Stimulated activated CD4-positive, alpha-beta T cell treated with anti-CD3 and anti-CD28 coated beads, TNF-alpha, amount 100 ng/mL, for 1 hour (primary cell): ENCODE data around the gene CSPG4.
"Not testable (repeated sequence)": the region's sequence is repeated elsewhere in the genome, so short reads cannot be mapped to it uniquely, and the experiment has no call there.

ENCODE experiments used
- DNase-seq, 3 donors: peaks; one replicate each; pipeline ENCODE4 v3.0.0-alpha.2; 2020; ENCODE audit warnings: low read depth in 3 of 3, low spot score in 1 of 3

Gene CSPG4

DNA sequence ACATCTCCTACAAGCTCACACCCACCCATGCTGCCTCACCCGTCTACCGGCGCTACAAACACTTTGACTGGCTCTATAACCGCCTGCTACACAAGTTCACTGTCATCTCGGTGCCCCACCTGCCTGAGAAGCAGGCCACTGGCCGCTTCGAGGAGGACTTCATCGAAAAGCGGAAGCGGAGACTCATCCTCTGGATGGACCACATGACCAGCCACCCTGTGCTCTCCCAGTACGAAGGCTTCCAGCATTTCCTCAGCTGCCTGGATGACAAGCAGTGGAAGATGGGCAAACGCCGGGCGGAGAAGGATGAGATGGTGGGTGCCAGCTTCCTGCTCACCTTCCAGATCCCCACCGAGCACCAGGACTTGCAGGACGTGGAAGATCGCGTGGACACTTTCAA lies 62.8 kb downstream of the CSPG4 start:
- DNase-seq, result no peak

DNA sequence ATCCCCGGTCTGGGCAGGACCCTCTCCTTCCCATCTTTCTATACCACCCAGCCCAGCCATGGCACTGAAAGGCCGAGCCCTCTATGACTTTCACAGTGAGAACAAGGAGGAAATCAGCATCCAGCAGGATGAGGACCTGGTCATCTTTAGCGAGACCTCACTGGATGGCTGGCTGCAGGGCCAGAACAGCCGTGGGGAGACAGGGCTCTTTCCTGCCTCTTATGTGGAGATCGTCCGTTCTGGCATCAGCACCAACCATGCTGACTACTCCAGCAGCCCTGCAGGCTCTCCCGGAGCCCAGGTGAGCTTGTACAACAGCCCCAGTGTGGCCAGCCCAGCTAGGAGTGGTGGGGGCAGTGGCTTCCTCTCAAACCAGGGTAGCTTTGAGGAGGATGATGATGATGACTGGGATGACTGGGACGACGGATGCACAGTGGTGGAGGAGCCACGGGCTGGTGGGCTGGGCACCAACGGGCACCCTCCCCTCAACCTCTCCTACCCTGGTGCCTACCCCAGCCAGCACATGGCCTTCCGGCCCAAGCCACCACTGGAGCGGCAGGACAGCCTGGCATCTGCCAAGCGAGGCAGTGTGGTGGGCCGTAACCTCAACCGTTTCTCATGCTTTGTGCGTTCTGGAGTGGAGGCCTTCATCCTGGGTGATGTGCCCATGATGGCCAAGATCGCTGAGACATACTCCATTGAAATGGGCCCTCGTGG lies 63.4 kb downstream of the CSPG4 start:
- DNase-seq, result no peak

DNA sequence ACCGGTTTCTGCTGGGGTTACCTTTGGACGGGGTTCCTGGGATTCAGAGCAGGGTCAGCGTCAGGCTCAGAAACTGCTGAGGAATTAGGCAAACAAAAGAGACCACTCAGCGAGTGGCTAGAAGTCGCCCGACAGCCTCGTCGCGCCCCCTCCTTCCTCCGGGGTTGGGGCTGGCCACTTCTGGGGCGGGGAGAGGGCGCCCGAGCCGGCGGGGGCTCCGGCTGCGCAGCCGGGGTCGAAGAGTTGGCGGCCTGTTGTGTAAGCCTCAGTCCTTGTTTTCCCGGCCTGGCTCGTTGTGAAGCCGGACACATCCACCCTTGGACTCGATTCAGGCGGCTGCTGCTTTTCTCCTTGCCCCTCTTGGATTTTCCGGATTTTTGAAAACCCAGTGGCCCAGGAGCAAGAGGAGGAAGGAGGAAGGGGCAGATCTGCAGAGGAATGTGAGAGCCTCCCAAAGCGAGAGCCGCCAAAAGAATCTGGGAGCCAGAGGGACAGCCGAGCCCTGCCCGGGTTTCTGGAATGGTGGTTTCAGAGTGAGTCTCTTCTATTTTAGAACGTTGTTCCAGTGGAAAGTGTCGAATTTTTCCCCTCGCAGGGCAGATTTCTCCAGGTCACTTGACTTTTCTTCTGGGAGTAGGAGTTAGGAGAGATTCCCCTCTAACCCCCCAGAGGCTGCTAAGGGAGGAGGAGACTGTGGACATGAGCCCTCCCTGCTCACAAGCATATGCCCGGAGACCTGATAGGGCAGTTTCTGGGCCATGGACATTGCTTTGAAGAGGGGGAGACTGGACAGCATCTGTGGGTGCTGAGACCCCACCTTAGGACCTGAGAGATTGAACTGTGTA lies 64.3 kb downstream of the CSPG4 start:
- no peak for DNase-seq

DNA sequence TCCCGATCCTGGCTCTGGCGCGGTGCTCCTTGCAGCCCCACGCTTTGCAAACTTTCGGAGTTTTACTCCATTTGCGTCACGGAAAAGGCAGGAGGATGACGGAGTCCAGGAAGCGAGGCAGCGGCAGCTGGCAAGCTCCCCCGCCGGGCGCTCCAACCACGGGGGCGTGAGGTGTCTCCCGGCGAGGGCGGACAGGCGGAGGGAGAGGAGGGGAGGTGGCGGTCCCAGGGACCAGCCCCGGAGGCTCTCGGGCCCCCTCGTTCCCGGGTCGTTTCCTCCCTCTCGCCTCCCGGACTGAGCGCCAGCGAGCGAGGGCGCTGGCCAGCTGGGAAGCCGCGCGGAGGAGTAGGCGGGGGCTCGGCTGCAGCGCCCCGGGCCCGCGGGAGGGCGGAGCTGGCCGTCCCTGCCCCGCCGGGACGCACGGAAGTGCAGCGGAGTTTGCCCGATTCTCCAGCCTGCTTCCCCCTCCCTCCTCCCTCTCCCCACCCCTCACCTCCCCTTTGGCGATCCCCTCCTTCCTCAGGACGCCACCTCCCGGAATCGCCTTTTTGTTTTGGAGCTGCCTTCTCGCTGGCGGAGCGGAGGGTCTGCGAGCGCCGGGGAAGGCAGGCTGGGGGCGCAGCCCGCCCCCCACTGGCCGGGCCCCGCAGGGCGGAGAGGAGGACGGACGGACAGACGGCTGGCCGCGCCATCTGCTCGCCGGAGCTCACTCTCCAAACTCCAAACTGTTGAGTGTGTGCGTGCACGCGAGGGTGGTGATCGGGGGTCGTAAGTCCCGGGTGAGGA lies 65.1 kb downstream of the CSPG4 start, which contains the start of gene SNX33:
Gene SNX33 (plus strand): TSS at position 543 of the 786 bp plus-strand sequence. CDS start 1,191 bp downstream, outside the sequence.
- DNase-seq, result peak in 2 of 3 donors; percentile 26 to 44

DNA sequence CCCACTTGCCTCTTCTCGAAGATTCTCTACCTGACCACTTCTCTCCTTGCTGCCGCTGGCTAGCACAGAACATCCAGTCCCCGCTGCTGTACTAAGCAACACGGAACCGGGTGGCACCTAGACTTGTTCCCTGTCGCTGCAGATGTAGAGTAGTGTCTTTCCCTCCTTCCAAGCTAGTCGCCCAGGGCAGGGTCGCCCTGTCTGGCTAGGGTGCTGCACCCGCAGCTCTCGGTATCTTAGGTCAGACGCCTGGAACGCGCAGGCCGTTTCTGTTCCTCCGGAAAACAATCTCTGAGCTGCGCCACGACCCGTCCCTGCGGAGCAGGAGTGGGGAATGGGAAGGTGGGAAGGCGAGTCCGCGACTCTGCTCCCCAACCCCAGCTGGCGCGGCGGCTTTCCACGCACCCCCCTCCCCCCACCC lies 65.7 kb downstream of the CSPG4 start:
- DNase-seq, result no peak

DNA sequence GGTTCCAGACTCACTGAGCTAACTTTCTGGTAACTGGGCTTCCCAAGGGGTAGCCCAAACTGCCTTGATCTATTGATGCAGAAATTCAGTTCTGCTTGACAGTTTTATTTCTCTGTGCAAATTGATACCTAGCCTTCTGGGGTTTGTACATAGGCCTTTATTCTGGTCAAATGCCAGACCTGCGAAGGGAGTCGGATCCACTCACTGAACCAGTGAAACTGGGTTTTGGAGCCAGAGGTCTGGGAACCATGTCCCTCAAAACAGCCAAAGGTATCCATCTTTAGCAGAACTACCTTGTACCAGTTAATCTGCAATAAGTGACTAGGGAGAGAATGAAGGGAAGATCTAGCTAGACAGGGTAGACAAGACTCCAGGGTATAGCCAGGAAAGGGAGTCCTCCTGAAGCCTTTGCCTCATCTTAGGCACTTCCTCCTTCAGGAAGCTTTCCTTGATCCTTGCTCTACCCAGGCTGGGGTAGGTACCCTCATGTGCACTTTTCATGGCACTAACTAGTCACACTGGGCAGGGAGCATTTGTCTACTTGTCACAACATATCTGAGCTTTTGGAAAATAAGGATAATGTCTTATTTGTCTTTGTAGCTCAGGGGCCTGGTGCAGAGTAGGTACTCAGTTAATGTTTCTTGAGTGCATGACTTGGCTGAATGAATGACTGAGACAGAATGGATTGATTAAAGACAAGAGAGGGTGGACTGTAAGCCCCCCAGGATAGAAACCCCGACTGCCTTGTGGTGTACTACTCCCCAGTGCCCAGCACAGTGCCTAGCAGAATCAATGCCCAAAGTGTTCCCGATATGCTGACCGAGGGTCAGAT lies 66.3 kb downstream of the CSPG4 start:
- DNase-seq, result no peak

DNA sequence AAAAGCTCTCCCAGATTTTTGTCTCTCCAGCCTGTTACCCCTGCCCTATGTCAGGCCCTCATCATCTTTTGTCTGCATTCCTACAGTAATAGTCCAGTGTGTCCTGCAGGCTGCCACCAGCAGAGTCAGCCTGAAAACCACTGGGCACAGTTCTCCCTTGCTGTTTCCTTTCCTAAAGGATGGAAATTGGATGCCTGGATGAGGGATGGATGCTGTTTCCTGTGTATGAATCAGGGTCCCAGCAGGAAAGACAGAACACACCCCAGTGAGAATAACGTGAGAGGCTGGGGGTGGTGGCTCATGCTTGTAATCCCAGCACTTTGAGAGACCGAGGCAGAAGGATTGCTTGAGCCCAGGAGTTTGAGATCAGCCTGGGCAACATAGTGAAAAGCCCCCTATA lies 68.3 kb downstream of the CSPG4 start:
- no peak for DNase-seq

DNA sequence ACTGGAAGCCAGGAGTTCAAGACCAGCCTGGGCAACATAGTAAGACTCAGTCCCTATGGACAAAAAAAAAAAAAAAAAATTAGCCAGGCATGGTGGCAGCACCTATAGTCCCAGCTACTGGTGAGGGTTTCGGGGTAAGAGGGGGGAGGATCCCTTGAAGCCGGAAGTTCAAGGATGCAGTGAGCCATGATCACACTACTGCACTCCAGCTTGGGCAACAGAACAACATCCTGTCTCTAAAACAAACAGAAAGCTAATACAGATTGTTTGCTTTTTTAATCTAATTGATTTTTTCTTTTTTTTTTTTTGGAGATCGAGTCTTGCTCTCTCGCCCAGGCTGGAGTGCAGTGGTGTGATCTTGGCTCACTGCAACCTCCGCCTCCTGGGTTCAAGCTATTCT lies 71.0 kb downstream of the CSPG4 start:
- DNase-seq, result no peak

DNA sequence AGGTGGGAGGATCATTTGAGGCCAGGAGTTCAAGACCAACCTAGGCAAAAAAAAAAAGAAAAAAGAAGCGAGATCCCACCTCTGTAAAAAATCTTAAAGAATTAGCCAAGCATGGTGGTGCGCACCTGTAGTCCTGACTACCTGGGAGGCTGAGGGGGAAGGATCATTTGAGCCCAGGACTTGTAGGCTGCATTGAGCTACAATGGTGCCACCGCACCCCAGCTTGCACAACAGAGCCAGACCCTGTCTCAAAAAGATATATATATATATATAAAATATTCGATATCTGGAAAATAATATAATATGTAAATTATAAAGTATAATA lies 71.5 kb downstream of the CSPG4 start:
- DNase-seq, result no peak

DNA sequence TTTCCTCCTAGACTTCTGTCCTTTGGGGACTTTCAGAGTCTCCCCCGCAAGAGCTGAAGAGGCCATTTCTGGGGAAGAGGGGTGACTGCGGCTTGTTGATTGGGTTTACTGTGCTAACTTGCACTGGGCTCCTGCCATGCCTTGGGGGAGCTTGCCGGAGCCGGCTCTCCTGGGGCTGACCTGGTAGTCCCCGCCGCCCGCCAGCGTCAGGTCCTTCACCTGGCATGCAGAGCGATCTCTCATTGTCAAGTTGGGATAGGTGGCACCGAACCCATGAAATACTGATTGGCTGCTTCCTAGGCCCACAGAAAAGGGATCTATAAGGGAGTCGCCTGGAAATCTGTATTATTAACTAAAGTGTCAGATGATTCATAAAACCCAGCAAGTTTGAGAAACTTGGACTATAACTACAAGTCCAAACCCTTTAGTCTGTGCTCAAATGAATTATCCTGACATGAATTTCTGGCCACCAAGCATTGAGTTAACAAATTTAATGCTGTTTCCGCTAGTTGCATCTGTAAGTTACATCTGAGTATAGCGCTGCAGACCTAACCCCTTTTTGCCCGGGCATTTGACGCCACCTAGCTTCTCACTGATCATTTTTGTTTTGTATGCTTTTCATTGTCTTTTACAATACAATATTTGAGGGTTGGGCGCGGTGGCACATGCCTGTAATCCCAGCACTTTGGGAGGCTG lies 72.0 kb downstream of the CSPG4 start:
- peak in 1 of 3 donors; percentile 24 for DNase-seq

DNA sequence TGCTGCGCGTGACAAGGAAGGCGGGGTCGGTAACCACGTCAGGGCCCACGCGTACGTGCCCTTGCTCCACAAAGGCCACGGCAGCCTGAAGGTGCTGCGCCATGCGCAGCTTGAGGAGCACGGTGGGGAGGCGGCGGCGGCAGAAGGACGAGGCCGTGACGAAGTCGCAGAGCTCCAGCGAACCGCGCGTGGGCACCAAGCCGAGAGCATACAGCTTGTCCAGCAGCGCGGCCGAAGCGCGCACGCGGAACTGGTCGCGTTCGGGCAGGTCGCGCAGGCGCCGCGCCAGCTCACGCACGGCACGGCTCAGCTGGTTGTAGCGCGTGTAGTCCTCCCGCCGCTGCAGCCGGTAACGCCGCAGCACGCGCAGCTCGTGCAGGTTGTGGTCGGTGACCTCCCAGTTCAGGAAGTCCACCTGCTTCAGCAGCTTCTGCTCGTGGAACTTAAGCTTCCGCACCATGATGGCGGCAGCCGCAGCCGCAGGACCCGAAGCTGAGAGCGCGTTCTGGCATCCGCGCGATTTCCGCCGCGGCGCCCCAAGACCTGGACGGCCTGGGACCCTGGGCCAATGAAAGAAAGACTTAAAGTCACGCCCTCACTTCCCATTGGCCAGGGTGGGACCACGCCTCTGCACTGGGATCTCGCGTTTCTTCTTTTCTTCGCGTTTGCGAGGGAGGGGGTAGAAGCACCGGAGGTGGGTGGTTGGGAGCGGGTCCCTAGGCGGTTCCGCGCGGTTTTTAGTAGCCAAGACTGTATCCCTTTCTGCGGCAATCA lies 72.8 kb downstream of the CSPG4 start, which contains the start of gene IMP3:
Gene IMP3 (minus strand): TSS at position 516 of the 774 bp plus-strand sequence. CDS start 56 bp downstream, at position 460.
- peak; percentile 76 to 85 (median 81) for DNase-seq

DNA sequence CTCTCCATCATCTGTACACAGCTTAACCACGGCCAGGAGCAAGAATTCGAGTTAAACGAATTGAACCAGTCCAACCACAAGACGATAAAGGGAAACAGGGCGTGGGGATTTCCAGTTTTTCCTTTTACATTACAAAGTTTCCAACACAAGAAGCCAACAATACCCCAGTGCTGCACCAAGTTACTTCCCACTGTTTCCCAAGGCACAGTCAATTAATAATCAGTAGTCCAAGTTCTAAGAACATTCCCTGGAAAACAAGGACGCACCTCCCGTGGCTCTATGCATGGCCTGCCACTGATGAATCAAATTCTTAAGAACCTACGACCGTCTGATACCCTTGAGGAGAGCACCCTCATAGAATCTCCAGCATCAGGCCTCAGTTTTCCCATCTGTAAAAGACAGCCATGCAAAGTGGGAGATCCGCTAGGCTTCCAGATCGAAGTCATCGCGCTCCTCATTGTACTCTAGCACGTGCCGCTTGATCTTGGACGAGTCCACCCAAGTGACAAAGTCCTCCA lies 73.4 kb downstream of the CSPG4 start:
- DNase-seq, result no peak

DNA sequence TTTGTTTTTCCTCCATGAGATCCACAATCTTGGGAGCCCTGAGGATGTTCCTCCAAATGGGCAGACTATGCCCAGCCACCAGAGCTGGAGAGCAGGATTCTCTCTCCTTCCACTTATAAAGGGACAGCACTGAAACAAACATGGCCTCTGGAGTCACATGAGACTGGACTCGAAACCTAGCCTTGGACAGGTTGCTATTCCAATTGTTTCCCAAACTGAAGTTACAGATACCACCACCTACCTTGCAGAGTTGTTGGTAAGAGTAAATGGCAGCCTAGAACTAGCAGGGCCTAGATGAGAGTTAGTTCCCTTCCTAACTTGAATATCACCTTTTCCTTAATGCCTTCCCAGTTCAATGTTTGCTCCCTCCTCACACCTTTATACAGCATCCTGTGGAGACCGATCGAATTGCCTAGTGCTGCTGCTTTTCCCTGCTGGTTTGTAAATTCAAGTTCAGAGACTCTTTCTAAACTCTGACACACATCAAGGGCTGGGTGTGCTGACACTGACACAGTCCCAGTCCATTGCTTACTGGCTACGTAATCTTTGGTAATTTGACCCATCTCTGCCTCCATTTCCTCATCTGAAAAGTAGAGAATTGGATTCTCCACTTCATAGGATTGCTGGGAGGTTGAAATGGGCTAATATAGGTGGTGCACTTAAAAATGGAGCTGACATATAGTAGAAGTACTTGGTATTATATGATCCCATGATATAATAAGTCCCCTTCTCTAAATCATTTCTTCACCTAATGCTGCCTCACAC lies 75.2 kb downstream of the CSPG4 start:
- no peak for DNase-seq

DNA sequence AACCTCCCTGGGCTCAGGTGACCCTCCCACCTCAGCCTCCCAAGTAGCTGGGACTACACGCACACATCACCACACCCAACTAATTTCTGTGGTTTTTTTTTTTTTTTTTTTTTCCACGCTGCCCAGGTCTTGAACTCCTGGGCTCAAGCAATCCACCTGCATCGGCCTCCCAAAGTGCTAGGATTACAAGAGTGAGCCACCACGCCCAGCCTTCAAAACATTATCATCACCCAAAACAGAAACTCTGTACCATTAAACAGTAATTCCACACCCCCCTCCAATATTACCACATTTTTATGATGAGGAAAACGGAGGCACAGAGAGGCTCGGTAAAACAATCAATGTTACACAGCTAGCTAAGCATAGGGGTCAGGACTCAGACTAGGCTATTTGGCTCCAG lies 76.6 kb downstream of the CSPG4 start:
- DNase-seq, result no peak

DNA sequence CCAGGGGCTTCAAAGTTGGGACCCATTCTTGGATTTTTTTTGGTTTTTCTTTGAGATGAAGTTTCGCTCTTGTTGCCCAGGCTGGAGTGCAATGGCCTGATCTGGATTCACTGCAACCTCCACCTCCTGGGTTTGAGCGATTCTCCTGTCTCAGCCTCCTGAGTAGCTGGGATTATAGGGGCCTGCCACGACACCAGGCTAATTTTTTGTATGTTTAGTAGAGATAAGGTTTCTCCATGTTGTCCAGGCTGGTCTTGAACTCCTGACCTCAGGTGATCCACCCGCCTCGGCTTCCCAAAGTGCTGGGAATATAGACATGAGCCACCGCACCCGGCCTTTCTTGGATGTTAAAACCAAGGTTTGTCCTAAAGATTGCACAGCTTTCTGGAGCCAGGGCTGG lies 78.7 kb downstream of the CSPG4 start:
- not testable (repeated sequence) for DNase-seq

DNA sequence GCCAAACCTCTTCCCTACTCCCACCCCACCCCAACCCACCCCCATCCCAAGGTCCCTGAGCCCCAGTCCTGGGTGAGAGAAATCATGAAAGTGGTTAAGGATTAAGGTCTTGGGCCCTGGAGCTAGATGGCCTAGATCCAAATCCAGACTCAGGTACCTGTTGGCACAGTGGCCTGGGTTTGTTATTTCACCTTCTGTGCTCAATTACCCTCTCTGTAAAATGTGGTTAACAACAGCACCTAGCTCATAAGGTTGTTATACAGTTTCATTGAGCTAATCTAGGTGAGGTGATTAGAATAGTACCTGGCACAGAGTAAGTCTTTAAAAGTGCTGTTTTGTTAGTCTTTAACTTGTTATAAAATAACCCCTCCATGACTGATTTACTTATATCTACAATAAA lies 80.7 kb downstream of the CSPG4 start:
- no peak for DNase-seq

DNA sequence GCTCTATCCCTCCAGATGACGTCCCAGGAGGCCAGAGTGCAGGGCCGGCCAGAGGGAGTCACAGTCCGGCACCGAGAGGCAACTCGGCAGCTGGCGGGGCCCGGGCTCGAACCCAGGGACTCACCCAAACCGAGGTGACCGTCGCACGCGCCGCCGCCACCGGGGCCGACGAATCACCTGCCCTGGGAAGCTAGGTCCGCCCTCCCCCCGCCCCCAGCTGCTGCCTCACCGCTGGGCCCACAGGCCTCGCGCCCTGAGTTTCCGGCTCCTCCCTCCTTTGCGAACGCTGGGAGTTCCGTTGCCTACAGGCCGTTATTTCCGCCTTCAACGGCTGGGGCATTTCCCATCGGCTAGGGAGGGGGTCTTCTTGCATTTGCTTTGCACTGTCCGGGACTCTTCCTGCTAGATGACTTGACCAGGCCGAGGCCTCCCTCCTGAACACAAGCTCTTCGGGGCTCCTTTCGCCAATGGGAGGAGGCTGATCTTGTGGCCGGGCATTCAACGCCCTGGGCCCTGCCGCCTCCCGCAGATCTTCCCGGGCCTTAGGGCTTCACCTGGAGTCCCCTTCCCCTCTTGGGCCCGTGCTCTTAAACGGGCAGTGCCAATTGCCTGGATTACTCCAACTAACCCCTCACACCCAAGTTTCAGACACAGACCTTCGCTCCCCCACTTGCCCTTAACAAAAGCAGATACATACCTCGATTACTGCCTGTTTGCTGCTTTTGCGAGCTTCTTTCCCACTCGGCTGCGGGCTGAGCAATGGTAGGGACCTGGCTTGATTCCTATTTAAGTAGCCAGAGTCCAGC lies 86.9 kb downstream of the CSPG4 start, which contains the start of gene SNUPN:
Gene SNUPN (minus strand): TSS at position 184 of the 806 bp plus-strand sequence. CDS start 4,674 bp downstream, outside the sequence.
- peak; percentile 77 to 89 (median 85) for DNase-seq
